ENCODE measurements around the gene GRK3.
A peak's percentile ranks its signal among the peaks of the same experiment; 100 is the strongest.
"Not testable (repeated sequence)": the region's sequence is repeated elsewhere in the genome, so short reads cannot be mapped to it uniquely, and the experiment has no call there.

The GRK3 gene

DNA sequence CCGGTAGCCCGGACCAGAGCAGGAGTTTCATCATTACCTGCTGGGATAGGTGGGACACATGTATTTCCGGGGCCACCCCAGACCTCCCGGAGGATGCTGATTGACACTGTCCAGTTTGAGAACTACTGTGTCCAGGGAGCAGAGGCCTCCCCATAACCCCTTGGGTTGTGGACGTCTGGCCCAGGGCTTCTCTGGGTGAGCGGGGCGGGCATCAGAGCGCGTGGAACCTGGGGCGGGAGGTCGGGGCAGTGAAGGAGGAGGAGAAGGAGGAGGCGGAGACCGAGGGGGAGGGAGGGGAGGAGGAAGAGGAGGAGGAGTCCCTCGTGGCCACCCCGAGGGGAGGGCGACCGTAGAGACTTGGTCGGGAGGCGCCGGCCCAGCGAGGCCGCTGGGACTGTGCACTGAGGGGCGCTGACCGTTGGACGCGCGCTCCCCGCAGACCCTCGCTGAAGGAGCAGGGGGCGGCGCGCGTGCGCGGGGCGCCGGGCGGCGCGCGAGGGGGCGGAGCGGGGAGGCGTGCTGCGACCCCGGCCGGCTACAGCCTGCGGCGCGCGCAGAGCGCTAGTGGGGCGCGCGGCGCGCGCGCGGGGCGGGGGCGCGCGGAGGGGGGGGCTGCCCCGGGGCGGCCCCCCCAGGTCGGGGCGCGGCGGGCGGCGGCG lies at the start of gene GRK3:
TSS of gene GRK3 (plus strand) at position 356 of the 659 bp plus-strand sequence. CDS start 366 bp downstream, outside the sequence.
- TF ChIP-seq GATA1 (IDR thresholded peaks at IDR 0.05; ENCODE audit: low read depth, low read length) (no peak), POLR2A (IDR thresholded peaks at IDR 0.05; ENCODE audit: low read length) (peak; percentile 22)
- DNase-seq = peak; percentile 75 to 79

DNA sequence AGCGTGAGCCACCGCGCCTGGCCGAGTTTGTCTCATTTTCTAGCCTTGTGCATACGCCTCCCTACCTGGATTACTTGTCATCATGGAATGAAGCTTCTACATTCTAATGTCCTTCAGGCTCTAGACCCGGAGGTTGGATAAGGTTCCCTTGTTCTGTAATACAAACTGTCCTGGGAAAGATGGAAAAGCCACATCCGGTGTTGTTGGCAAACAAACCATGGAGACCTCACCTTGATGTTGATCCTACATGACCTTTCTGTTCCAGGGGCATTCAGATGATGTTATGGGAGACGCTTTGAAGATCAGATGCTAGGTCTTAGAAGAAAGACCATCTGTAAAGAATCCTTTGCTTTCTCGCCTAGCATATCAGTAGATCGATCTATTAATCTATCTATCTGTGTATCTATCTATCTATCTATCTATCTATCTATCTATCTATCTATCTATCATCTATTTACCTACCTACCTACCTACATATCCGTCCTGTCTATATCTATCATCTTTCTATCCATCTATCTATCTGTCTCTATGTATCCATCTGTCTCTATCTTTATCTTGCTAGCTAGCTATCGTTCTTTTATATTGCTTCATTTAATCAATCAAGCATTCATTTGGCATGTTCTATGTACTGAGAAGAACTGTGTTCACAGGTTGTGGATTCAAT lies 46.3 kb upstream of the GRK3 start:
- DNase-seq = no peak
- TF ChIP-seq GATA1 (IDR thresholded peaks at IDR 0.05; ENCODE audit: low read depth, low read length) (no peak), POLR2A (IDR thresholded peaks at IDR 0.05; ENCODE audit: low read length) (no peak)

DNA sequence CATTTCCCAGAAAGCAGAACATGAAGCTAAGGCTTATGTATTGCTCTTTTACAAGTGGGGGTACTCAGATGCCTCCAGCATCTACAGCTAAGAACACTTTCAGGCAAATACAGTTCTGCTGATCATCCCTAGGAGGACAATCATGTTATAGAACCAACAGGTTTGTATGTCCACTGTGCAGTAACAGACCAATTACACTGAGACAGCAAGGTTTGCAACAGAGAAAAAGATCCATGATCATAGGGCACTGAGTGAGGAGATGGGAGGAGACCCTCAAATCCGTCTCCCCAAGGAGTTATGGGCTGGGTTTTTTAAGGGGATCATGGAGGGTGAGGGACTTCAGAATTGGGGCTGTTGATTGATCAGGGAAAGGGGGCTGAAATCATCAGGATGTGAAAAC lies 39.1 kb upstream of the GRK3 start:
- TF ChIP-seq GATA1 (IDR thresholded peaks at IDR 0.05; ENCODE audit: low read depth, low read length) (no peak), POLR2A (IDR thresholded peaks at IDR 0.05; ENCODE audit: low read length) (no peak)
- DNase-seq = no peak

DNA sequence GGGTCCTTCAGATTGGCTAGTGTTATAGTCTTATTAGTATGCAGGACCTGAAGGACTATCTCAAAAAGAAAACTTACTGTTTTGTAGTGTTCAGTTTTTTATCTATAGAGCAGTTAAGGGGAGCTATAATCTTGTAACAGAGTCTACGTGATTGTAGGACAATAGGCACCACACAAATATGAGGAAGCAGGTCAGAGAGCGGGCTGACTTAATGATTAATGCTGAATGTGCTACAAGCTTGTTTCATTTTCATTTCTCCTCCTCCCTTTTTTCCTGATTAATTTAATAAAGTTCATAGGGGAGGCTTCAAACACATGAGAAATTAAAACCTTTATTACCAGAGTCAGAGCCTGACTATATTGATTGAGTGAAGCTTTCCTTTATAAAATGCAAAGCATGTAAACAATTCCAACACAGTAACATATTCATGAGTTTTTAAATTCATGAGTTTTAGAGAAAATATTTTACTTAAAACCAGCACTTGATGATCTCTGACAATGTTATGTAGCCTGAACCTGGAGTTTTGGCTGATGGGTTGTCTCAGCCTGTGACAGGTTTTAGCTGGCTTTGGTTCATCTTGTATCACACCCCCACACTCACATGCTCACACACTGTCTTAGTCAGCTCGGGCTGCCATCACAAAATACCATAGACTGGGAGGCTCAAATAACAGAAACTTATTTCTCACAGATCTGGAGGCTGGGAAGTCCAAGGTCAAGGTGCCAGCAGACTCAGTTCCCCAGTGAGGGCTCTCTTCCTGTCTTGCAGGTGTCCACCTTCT lies 38.5 kb upstream of the GRK3 start:
- not testable (repeated sequence) for DNase-seq

DNA sequence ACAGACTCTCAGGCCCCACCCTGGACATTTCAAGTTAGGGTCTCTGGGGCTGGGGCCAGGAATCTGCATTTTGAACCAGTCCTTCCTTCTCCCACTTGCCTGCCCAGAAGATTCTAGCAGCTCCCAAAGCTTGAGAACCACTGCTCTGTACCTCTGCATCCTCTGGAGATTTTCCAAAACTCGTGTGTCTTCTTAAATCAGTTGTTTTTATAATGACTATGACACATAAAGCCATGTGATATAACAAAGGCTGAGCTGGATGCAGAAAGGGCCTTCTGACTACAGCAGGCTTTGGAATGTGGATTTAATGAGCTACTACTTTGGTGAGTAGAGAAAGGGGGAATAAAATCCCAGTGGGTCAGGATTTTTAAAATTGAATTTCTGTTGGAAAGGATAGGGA lies 37.5 kb upstream of the GRK3 start:
- not testable (repeated sequence) for DNase-seq

DNA sequence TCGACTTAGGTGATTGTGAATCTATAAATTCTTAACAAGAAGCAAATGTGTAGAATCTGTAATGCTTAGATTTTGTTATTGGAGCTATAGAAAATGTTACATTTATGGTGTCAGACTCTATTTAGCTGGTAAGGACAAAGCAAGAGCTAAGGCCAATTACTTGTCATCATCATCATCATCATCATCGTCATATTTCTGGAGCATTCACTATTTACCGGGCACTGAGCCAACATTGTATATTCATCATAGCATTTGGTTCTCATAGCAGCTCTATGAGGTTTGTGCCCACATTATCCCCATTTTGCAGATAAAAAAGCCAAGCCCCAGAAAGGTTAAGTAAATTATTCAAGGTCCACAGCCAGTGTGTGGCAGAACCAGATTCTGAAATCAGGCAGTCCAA lies 36.4 kb upstream of the GRK3 start:
- DNase-seq = not testable (repeated sequence)

DNA sequence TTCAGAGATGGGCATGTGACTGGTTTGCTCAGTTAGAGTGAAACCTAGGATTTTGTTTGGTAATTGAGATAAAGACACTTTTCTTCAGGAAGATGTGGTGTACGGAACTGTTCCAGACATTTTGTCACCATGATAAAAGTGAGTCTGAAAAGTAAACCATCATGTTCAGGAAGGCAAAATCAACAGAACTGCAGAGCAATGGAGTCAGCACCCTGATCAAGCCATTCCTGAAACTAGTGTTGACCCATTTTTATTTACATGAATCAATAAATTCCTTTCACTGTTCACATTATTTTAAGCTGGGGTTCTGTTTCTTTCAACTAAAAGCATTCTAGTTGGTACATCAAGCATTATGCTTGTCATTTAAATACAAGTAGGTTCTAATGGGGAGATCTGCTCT lies 35.4 kb upstream of the GRK3 start:
- DNase-seq = not testable (repeated sequence)

DNA sequence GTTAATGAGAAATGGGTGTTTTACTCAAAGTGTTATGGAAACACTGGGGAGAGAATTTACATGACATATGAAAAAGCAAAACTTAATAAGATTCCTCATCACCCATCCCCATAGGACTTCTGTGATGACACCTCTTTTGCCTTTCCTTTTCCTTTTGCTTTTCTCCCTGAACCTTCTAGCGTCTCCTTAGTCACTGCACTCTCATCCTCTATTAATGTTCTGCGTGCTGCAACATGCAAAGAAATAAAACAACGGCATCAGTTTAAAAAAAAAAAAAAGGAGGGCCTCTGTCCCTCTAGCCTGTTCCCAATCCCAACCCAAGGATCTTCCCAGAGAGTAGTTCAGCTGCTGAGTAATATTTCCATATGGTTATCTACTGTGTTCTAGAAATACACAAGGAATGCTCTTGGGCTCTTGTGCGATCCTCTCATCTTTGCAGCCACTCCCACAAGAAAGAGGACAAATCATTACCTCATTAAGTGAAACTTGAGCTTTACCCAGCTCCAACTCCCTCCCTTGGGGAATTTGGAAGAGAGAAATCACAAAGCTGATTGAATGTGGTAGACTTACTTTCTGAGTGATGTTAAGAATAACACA lies 34.8 kb upstream of the GRK3 start:
- DNase-seq = not testable (repeated sequence)

DNA sequence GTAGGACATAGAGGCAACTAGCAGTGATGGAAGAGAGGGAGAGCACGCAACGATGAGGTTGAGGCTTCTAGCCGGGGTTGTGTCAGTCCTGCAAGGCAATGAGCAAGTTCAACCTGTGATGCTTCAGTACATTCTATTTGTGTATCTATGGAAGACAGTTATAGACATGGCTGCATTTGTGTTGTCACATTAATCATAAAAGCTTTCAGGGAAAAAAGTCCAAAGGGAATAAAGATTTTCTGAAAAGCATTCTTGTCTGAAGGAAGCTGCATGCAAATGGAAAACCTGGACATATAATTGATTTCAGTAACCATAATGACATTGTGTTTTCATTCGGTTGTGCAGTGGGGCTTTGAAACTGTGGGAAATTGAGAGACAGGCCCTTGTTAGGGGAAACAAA lies 32.8 kb upstream of the GRK3 start:
- not testable (repeated sequence) for DNase-seq

DNA sequence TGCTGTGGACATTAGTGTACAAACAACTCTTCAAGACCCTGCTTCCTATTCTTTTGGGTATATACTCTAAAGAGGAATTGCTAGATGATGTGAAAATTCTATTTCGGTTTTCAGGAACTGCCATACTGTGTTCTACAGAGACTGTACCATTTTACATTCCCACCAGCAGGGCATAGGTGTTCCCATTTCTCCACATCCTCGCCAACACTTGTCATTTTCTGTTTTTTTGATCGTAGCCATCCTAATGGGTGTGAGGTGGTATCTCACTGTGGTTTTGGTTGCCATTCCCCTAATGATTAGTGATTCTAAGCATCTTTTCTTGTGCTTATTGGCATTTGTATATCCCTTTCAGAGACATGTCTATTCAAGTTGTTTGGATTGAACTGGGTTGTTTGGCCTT lies 29.8 kb upstream of the GRK3 start:
- TF ChIP-seq POLR2A (IDR thresholded peaks at IDR 0.05; ENCODE audit: low read length) (no peak), GATA1 (IDR thresholded peaks at IDR 0.05; ENCODE audit: low read depth, low read length) (no peak)
- DNase-seq = no peak

DNA sequence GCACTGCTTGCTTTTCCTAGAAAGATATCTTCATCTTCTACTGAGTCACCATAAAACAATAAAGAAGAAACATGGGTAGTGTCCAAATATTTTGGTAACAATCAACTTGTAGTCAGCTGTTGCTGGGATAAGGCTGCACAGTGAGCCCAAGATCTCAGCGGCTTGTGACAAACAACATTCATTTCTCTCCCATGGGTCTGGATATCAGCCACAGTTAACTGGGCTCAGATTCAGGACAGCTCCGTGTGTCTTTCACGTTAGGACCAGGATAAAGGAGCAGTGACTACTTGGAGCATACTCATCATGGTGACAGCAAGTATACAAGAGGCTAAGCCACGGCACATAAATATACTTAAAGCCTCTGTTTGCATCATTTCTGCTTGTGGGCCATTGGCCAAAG lies 27.9 kb upstream of the GRK3 start:
- TF ChIP-seq GATA1 (IDR thresholded peaks at IDR 0.05; ENCODE audit: low read depth, low read length) (no peak), POLR2A (IDR thresholded peaks at IDR 0.05; ENCODE audit: low read length) (no peak)
- DNase-seq = no peak

DNA sequence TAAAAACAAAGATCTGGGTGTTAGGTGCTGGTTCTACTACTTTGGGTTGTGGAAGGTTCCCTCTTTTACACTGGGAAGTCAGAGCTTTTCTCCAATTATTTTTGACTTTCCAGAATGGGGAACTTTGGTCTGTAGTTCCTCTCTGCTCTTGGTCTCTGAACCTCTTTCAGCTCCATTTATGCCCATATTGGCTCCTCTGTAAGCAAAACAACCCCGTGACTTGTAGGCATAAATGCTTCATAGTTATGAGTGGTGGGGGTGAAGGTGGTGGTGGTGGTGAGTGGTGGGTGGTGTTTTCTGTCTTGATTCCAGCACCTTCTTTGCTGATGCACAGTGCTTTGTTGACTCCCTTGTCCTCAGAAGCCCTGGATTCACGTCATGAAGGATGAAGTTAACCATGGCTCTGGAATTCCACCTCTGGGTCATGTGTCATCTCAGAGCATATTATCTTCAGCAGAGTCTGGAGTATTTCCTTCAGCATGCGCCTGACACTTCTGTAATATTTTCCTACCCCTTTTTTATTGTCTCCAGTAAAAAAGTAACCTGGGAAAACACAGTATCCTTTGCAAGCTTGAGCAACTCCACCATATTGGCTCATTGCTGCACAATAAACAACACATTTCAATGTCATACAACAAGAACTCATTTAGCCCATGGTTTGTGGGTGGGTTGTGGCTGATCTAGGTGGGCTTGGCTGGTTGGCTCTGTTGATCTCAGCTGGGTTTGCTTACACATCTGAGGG lies 24.1 kb upstream of the GRK3 start:
- TF ChIP-seq POLR2A (IDR thresholded peaks at IDR 0.05; ENCODE audit: low read length) (no peak), GATA1 (IDR thresholded peaks at IDR 0.05; ENCODE audit: low read depth, low read length) (no peak)
- DNase-seq = no peak

DNA sequence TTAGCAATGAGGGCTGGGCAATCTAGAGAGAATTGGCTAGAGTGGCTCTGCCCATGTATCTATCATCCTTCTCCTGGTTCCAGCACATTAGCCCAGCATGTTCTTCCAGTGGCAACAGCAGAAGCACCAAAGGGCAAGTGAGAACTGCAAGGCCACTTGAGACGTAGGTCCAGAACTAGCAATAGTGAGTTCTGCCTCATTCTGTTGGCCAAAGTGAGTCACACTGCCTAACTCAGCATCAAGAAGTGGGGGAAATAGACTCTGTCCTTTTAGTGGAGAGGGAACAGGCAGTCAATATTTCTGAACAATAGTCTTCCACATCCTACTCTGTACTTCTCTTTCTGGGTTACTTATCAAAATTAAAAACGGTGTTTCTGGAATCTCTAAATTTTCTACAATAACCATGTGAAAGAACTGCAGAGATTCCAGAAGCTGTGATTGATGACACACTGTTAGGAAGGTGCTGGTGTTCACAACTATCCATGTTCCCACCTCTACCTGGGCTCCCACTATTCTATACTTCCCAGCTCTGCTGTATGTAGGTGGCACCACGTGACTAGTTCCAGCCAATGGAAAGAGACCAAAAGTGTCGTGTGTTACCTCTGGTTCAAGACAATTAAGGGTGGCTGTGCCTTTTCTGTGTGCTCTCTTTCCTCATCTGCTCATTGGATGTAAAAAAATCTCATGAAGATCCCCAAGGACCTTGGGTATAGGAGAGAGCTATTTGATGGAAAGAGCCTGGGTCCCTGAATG lies 23.4 kb upstream of the GRK3 start:
- TF ChIP-seq GATA1 (IDR thresholded peaks at IDR 0.05; ENCODE audit: low read depth, low read length) (no peak), POLR2A (IDR thresholded peaks at IDR 0.05; ENCODE audit: low read length) (no peak)
- no peak for DNase-seq

DNA sequence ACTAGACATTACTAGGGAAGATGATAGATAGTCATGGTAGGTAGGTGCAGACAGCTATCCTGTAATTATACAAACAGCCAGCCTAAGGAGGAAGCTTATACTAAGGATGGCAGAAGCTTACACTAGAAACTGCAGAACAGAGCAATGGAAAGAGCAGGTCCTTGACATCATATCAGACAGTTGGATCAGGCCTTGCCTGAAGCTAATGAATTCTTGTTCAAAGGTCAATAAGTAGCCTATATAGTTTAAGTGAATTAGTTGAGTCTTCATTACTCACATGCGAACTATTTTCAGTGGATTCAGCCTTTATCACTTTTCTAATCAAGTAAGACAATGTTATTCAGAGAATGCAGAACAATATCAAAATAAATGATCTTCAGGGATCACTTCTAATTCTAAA lies 22.3 kb upstream of the GRK3 start:
- no peak for DNase-seq
- TF ChIP-seq POLR2A (IDR thresholded peaks at IDR 0.05; ENCODE audit: low read length) (no peak), GATA1 (IDR thresholded peaks at IDR 0.05; ENCODE audit: low read depth, low read length) (no peak)
